GM19328 (cell line): Measurements from ENCODE around the gene FEN1.

Experiments used
- ATAC-seq: cut with Tn5 transposase; IDR thresholded peaks from one replicate; pipeline ENCODE4 v1.9.1; 2021; ENCODE audit warnings: mild to moderate bottlenecking, moderate library complexity; ENCODE audit not compliant: unreplicated experiment

FEN1 gene

GRCh38 chr11:61774411-61774810 lies 18.3 kb upstream of the FEN1 start:
- no peak for ATAC-seq

GRCh38 chr11:61775106-61775505 lies 17.6 kb upstream of the FEN1 start:
- no peak for ATAC-seq

- ATAC-seq, result no peak
Measured at GRCh38 chr11:61775606-61776554, 16.8 kb upstream of the FEN1 start.

- no peak for ATAC-seq
Measured at GRCh38 chr11:61776561-61777075, 16.1 kb upstream of the FEN1 start.

GRCh38 chr11:61777234-61778090 lies 15.2 kb upstream of the FEN1 start:
- ATAC-seq, result no peak

GRCh38 chr11:61778357-61778886 lies 14.3 kb upstream of the FEN1 start:
- no peak for ATAC-seq

- no peak for ATAC-seq
Measured at GRCh38 chr11:61778920-61779650, 13.6 kb upstream of the FEN1 start.

- ATAC-seq, result no peak
Measured at GRCh38 chr11:61779666-61780525, 12.8 kb upstream of the FEN1 start.

GRCh38 chr11:61780581-61781162 lies 12.0 kb upstream of the FEN1 start:
- ATAC-seq, result no peak

GRCh38 chr11:61781585-61781984 lies 11.1 kb upstream of the FEN1 start:
- no peak for ATAC-seq

GRCh38 chr11:61782299-61782698 lies 10.4 kb upstream of the FEN1 start:
- no peak for ATAC-seq

- ATAC-seq, result no peak
Measured at GRCh38 chr11:61782841-61783240, 9.9 kb upstream of the FEN1 start.

- ATAC-seq, result no peak
Measured at GRCh38 chr11:61783717-61784505, 8.8 kb upstream of the FEN1 start.

GRCh38 chr11:61784506-61784805 lies 8.3 kb upstream of the FEN1 start:
- ATAC-seq, result no peak

GRCh38 chr11:61785837-61786402 lies 6.8 kb upstream of the FEN1 start:
- ATAC-seq, result no peak

GRCh38 chr11:61787928-61788491 lies 4.7 kb upstream of the FEN1 start:
- ATAC-seq, result no peak

- peak; percentile 11 for ATAC-seq
Measured at GRCh38 chr11:61791737-61792309, 888 bp upstream of the FEN1 start.
